Measurements from ENCODE around the gene SERPINA12. TPM values are rescaled to one million over a fixed set of nuclear protein-coding genes. Genes with fewer than 3 reads are reported as not detected.

Gene SERPINA12
- total and polyA plus RNA-seq, 2 of the 13 experiments (the other 11 are each of a cell fraction or from before 2014, with no cell fraction given), result 0.08 TPM; not detected in 1

DNA sequence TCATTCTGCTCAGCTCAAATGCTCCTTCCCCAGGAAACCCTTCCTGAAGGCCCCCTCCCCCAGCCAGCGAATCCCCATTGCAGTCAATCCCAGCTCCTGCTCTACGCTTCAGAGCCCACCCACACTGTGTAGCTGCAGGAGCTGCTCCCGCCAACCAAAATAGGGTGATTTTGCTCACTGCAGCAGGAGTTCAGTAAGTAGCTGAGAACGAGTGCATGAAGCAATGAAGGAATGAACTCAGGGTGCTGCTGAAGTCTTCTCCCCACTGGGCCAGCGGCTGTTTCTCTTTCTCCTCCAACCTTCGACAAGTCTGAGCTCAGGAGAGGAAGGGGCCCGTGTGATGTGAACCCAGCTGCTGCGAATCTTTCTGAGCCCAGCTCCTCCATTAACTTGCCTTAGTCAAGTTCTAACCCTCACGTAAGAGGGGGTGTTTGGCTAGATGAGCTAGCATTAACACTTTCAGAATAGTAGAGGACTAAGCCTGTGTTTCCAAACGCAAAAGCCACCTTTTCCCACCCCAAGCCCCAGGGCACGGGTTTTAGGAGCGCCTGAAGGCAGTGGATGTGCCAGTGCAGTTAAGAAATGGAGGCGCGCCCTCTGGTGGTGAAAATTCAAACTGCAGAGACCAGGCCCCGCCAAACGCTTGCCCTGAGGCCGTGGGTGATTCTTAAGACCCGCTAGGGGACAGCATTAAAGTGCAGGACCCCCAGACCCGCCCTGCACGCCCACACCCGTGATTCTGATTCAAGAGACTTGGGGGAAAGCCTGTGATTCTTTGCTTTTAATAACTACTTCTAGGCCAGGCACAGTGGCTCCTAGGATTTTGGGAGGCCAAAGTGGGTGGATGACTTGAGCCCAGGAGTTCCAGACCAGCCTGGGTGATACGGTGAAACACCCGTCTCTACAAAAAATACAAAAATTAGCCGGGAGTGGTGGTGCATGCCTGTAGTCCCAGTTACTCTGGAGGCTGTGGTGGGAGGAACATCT is 40.0 kb upstream of the SERPINA12 start (continued):
- TF ChIP-seq ZNF121 (CRISPR knock-in tag; IDR thresholded peaks at IDR 0.05), result no peak
- TF ChIP-seq NFE2 (CRISPR knock-in tag; IDR thresholded peaks at IDR 0.05), result no peak
- no peak for TF ChIP-seq PAX8 (CRISPR knock-in tag; IDR thresholded peaks at IDR 0.05; ENCODE audit: borderline replicate concordance)
- TF ChIP-seq ZNF670 (CRISPR knock-in tag; IDR thresholded peaks at IDR 0.05; ENCODE audit: borderline replicate concordance), result no peak
- TF ChIP-seq, protein P1, sequence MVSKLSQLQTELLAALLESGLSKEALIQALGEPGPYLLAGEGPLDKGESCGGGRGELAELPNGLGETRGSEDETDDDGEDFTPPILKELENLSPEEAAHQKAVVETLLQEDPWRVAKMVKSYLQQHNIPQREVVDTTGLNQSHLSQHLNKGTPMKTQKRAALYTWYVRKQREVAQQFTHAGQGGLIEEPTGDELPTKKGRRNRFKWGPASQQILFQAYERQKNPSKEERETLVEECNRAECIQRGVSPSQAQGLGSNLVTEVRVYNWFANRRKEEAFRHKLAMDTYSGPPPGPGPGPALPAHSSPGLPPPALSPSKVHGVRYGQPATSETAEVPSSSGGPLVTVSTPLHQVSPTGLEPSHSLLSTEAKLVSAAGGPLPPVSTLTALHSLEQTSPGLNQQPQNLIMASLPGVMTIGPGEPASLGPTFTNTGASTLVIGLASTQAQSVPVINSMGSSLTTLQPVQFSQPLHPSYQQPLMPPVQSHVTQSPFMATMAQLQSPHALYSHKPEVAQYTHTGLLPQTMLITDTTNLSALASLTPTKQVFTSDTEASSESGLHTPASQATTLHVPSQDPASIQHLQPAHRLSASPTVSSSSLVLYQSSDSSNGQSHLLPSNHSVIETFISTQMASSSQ (IDR thresholded peaks at IDR 0.05; ENCODE audit: low read depth), result no peak
- TF ChIP-seq, protein P1 (CRISPR knock-in tag; IDR thresholded peaks at IDR 0.05; ENCODE audit: borderline replicate concordance), result 0 out of 2 replicates have a peak, but pooled peaks have one; percentile 32
- TF ChIP-seq ZSCAN22 (CRISPR knock-in tag; IDR thresholded peaks at IDR 0.05), result no peak
- TF ChIP-seq KDM5A (IDR thresholded peaks at IDR 0.05; ENCODE audit: borderline replicate concordance, low read length), result no peak
- TF ChIP-seq, protein P2, sequence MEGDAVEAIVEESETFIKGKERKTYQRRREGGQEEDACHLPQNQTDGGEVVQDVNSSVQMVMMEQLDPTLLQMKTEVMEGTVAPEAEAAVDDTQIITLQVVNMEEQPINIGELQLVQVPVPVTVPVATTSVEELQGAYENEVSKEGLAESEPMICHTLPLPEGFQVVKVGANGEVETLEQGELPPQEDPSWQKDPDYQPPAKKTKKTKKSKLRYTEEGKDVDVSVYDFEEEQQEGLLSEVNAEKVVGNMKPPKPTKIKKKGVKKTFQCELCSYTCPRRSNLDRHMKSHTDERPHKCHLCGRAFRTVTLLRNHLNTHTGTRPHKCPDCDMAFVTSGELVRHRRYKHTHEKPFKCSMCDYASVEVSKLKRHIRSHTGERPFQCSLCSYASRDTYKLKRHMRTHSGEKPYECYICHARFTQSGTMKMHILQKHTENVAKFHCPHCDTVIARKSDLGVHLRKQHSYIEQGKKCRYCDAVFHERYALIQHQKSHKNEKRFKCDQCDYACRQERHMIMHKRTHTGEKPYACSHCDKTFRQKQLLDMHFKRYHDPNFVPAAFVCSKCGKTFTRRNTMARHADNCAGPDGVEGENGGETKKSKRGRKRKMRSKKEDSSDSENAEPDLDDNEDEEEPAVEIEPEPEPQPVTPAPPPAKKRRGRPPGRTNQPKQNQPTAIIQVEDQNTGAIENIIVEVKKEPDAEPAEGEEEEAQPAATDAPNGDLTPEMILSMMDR (CRISPR knock-in tag; IDR thresholded peaks at IDR 0.05), result peak; percentile 90
- TF ChIP-seq ARNT (IDR thresholded peaks at IDR 0.05), result no peak
- TF ChIP-seq ISX (CRISPR knock-in tag; conservative IDR thresholded peaks at IDR 0.05), result no peak
- no peak for TF ChIP-seq MED13 (CRISPR knock-in tag; IDR thresholded peaks at IDR 0.05)
- no peak for TF ChIP-seq ATAD3A (CRISPR knock-in tag; IDR thresholded peaks at IDR 0.05)
- TF ChIP-seq ZNF264 (CRISPR knock-in tag; IDR thresholded peaks at IDR 0.05), result no peak
- TF ChIP-seq, protein P3, sequence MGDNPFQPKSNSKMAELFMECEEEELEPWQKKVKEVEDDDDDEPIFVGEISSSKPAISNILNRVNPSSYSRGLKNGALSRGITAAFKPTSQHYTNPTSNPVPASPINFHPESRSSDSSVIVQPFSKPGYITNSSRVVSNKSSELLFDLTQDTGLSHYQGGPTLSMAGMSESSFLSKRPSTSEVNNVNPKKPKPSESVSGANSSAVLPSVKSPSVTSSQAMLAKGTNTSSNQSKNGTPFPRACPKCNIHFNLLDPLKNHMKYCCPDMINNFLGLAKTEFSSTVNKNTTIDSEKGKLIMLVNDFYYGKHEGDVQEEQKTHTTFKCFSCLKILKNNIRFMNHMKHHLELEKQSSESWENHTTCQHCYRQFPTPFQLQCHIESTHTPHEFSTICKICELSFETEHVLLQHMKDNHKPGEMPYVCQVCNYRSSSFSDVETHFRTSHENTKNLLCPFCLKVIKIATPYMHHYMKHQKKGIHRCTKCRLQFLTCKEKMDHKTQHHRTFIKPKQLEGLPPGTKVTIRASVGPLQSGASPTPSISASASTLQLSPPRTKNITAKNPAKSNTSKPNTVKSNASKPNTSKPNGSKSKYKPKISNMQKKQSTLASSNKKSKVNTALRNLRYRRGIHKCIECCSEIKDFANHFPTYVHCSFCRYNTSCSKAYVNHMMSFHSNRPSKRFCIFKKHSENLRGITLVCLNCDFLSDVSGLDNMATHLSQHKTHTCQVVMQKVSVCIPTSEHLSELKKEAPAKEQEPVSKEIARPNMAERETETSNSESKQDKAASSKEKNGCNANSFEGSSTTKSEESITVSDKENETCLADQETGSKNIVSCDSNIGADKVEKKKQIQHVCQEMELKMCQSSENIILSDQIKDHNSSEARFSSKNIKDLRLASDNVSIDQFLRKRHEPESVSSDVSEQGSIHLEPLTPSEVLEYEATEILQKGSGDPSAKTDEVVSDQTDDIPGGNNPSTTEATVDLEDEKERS (CRISPR knock-in tag; IDR thresholded peaks at IDR 0.05), result no peak
- TF ChIP-seq ZKSCAN5 (CRISPR knock-in tag; IDR thresholded peaks at IDR 0.05), result no peak
- TF ChIP-seq, protein P4, sequence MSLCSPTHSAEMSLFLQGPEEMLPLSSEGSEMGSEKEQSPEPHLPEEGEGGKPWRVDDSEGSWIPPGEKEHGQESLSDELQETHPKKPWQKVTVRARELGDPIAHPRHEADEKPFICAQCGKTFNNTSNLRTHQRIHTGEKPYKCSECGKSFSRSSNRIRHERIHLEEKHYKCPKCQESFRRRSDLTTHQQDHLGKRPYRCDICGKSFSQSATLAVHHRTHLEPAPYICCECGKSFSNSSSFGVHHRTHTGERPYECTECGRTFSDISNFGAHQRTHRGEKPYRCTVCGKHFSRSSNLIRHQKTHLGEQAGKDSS (CRISPR knock-in tag; IDR thresholded peaks at IDR 0.05; ENCODE audit: borderline replicate concordance, low read depth), result no peak
- TF ChIP-seq CREM (IDR thresholded peaks at IDR 0.05), result no peak
- TF ChIP-seq CREM (CRISPR knock-in tag; IDR thresholded peaks at IDR 0.05), result no peak
- no peak for TF ChIP-seq TBX3 (IDR thresholded peaks at IDR 0.05; ENCODE audit: borderline replicate concordance)
- TF ChIP-seq ZNF331 (CRISPR knock-in tag; IDR thresholded peaks at IDR 0.05), result no peak

Measured in HepG2 (cell line).